Activated T-helper 2 cell treated with anti-CD3 and anti-CD28 coated beads, Interferon-gamma antibody, Interleukin-2, Interleukin-4, amounts not matched to agents 10 μg/mL and 5 μg/mL and 100 μg/mL, durations not matched to agents 14 hours and 24 hours and 36 hours (primary cell): ENCODE results near the gene TRABD2B. TPM values are rescaled to one million over a fixed set of nuclear protein-coding genes. Genes with fewer than 3 reads are reported as not detected.

Experiments
- DNase-seq: peaks from one replicate; pipeline ENCODE4 v3.0.0; 2021; ENCODE audit warnings: low spot score
- H3K27ac Mint-ChIP-seq: one replicate; pipeline ENCODE4 v1.8.0; 2021; ENCODE audit warnings: mixed read lengths
- H3K27me3 Mint-ChIP-seq: one replicate; pipeline ENCODE4 v1.8.0; 2021; ENCODE audit warnings: low read depth, mixed read lengths
- H3K36me3 Mint-ChIP-seq: one replicate; pipeline ENCODE4 v1.8.0; 2021; ENCODE audit warnings: low read depth, mixed read lengths
- H3K4me1 Mint-ChIP-seq: one replicate; pipeline ENCODE4 v1.8.0; 2021; ENCODE audit warnings: low read depth, mixed read lengths
- H3K4me3 Mint-ChIP-seq: one replicate; pipeline ENCODE4 v1.8.0; 2021; ENCODE audit warnings: low read depth, mild to moderate bottlenecking, moderate library complexity, mixed read lengths
- H3K9me3 Mint-ChIP-seq: one replicate; pipeline ENCODE4 v1.8.0; 2021; ENCODE audit warnings: mixed read lengths
- intact Hi-C: fragments of 100-400 bp; cut with micrococcal nuclease; formaldehyde crosslinking; loops from one replicate; pipeline ENCODE4 v1.15.1; 2023
- total RNA-seq: library from RNA; stranded (reverse); gene quantifications from 2 replicates; pipeline ENCODE4 v1.2.3, GENCODE V29; 2022

Gene TRABD2B
- total RNA-seq, 1 donor from 2014 or later: not detected

DNA sequence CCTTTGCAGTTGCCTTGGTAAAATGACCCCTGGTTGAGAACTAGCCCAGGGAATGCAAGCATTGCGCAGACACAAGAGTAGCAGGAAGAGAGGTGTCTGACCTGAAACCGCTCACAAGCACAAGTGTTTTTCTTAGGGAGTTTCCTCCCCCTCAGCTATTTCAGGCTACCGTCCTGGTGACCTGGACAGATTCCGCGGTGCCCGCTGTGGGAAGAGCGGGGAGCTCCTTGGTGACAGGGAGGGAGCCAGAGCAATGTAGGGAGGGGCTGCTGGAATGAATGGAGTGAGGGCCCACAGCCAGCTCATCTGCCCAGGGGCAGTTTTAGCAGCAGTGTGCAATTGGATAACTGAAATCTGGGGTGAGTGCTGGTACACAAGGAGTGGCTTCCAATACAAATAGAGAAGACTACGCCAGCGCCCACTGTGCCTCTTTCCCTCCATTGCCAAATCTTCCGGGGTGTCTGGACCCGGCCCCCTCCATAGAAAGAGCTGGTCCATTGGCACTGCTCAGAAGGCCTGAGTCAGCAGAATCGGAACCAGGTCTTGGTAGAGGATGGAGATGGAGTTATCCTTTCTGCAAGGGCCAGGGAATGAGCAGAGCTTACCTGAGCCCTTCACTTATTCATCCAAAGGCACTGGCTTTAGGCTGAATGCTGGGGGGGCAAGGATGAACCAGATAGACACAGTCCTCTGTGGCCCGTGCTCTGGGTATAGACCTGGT lies 82.8 kb downstream of the TRABD2B start:
- DNase-seq: no peak
- Mint-ChIP-seq H3K4me3 (no peak overlapping the region), H3K27me3 (no peaks in the 10 kb centered on the region), H3K4me1 (no peaks in the 10 kb centered on the region), H3K36me3 (no peaks in the 10 kb centered on the region), H3K27ac (no peak overlapping the region), H3K9me3 (no peaks in the 10 kb centered on the region)
- intact Hi-C loops: no loop called here

DNA sequence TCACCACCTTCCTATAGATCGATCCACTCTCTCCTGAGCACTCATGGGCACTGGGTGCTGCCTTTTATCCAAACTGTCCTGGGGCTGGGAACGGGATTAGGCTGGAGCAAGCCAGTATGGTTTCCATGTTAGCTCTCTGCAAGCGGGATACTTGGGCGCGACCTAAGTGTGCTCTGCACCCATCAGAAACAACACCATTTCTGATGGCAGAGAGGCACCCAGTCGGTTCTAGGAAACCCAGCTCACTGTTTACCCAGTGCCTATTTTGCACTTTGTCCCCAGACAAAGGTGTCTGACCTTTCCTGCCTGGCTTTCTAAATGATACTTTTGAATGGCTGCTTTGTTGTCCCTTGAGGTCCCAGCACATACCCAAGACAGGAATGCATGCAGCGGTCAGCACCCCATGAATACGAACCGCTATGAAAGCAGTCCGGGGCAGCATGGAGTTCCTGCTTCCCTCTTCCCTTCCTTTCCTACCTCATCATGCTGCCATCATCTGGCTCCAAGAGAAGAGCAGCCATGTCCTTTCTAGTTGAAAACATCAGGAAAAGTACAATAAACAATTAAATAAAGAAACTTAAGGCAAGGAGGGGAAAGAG lies 83.9 kb downstream of the TRABD2B start:
- intact Hi-C loops: no loop called here
- Mint-ChIP-seq H3K4me1 (no peaks in the 10 kb centered on the region), H3K36me3 (no peaks in the 10 kb centered on the region), H3K4me3 (no peak overlapping the region), H3K27me3 (peaks cover 2% of the 10 kb centered on the region), H3K27ac (no peak overlapping the region), H3K9me3 (no peaks in the 10 kb centered on the region)
- DNase-seq: no peak

DNA sequence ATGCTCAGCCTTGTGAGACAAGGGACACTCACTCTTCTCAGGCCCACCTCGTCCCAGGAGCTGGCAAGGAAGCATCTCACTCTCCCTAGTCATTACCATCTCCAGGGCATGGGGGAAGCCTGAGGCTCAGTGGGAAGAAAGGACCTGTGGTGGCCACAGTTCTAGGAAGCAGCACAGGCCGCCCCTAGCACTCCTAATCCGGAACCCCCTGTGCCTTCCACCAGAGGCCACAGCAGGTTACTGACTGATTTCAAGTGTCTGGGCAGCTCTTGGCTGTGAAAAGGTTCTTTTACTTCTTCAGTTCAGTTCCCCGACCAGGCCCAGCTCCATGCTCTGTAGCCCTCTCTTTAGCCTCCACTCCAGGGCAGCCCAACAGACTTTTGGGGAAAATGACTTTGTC lies 84.4 kb downstream of the TRABD2B start:
- Mint-ChIP-seq H3K36me3 (no peaks in the 10 kb centered on the region), H3K9me3 (no peaks in the 10 kb centered on the region), H3K27ac (no peak overlapping the region), H3K4me3 (no peak overlapping the region), H3K27me3 (peaks cover 2% of the 10 kb centered on the region), H3K4me1 (no peaks in the 10 kb centered on the region)
- no peak for DNase-seq
- intact Hi-C loops: no loop called here

DNA sequence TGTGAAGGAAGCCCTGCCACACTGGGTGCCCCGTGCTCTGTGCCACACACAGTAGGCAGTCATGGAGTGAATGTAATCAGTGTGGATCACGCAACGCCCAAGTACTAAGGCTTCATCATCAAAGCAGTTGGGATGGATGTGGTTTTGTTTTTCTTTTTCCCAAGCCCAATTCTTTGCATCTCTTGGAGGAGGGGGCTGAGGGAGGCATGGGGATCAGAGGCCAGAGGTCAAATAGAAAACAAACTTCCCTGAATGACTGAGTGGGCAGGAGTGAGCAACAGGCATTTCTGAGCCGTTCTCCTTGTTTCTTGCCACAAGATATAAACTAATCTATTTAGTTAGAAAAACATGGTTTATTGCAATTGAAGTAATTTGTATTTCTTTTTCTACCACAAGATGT lies 85.3 kb downstream of the TRABD2B start:
- Mint-ChIP-seq H3K4me1 (no peaks in the 10 kb centered on the region), H3K9me3 (no peaks in the 10 kb centered on the region), H3K27ac (no peak overlapping the region), H3K27me3 (peaks cover 2% of the 10 kb centered on the region), H3K36me3 (no peaks in the 10 kb centered on the region), H3K4me3 (no peak overlapping the region)
- intact Hi-C loops: no loop called here
- DNase-seq: no peak

DNA sequence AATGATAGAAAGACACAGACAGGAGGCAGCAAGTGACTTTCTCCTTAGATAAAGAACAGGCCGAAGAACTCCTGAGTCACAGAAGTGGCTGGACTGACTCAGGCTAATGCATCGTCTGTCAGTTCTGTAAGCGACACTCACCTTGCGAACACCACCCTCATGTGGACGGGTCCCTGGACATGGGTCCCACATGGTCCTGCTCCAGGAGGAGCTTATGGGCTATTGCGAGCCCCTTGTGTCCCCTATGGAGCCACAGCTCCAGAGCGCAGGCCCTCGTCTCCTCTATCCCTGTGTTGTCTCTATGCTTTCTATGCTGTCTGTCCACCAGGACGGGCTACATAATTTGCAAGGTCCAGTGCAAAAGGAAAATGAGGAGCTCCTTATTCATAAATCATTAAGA lies 85.8 kb downstream of the TRABD2B start:
- Mint-ChIP-seq H3K9me3 (no peaks in the 10 kb centered on the region), H3K27ac (no peak overlapping the region), H3K27me3 (peaks cover 2% of the 10 kb centered on the region), H3K4me1 (no peaks in the 10 kb centered on the region), H3K4me3 (no peak overlapping the region), H3K36me3 (no peaks in the 10 kb centered on the region)
- DNase-seq: no peak
- intact Hi-C loops: no loop called here

DNA sequence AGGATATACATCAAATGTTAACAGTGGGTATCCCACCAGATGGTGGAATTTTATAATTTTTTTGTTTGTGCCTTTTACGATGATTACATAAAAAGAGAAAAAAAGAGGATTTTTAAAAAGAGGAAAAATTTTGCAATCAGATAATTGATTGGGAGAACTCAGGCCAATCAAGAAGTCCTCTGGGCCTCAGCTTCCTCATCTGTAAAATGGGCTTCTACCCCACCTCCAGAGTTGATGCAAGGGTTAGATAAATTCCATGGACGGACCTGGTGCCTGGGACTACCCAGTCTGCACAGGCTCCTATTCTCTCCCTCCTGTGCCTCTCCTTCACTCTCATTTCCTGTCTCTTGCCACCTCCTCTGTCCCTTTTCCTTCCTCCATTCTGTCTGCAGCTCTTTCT lies 88.9 kb downstream of the TRABD2B start:
- Mint-ChIP-seq H3K4me3 (no peak overlapping the region), H3K27ac (no peak overlapping the region), H3K9me3 (no peaks in the 10 kb centered on the region), H3K27me3 (peaks cover 2% of the 10 kb centered on the region), H3K4me1 (no peaks in the 10 kb centered on the region), H3K36me3 (no peaks in the 10 kb centered on the region)
- intact Hi-C loops: no loop called here
- no peak for DNase-seq

DNA sequence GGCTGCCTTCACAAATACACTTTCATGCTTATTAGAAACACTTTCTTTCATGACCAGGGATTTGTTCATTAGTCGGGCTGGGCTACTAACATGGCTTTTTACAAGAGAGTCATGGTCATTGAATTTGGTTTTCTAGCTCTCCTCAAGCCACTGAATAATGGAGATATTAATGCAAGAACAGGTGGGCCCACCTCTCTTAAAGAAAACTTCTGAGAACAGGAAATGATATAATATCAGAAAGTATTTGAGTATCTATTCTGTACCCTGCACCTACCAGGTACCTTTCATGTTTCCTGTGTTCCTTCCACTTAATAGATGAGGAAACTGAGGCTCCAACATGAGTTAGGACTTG lies 90.0 kb downstream of the TRABD2B start:
- Mint-ChIP-seq H3K9me3 (no peaks in the 10 kb centered on the region), H3K4me1 (no peaks in the 10 kb centered on the region), H3K36me3 (no peaks in the 10 kb centered on the region), H3K27ac (no peak overlapping the region), H3K4me3 (no peak overlapping the region), H3K27me3 (peaks cover 2% of the 10 kb centered on the region)
- no peak for DNase-seq
- intact Hi-C loops: no loop called here

DNA sequence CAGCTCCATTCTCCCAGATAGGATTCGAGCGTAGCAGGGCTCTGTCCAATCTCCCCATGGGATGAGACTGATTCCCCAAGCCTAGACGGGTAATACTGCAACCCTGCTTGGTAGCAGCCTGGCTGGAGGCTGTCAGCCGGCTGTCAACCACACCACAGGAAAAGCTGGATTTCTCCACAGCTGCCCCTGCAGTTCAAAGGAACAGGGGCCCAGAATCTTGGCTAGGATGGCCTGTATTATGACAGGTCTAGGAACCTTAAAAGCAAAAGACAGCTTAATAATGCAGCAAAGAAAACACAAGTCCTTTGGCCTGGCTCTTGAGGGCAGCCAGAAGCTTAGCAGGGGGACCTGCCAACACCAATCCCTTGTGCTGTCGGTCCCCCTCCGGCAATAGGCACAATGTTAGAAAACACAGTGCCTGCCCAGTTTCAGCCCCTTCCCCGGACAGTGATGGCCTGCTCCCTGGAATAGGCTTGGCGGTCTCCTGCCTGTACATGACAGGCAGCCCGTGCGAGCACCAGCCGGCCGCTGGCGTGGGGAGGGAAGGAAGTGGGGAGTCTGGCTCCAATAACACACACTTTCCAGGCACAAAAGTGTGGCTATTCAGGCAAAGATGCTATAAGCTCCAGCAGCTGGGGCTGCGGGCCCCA lies 90.5 kb downstream of the TRABD2B start:
- Mint-ChIP-seq H3K4me1 (no peaks in the 10 kb centered on the region), H3K9me3 (no peaks in the 10 kb centered on the region), H3K27me3 (peaks cover 2% of the 10 kb centered on the region), H3K27ac (no peak overlapping the region), H3K4me3 (no peak overlapping the region), H3K36me3 (no peaks in the 10 kb centered on the region)
- intact Hi-C loops: no loop called here
- no peak for DNase-seq

DNA sequence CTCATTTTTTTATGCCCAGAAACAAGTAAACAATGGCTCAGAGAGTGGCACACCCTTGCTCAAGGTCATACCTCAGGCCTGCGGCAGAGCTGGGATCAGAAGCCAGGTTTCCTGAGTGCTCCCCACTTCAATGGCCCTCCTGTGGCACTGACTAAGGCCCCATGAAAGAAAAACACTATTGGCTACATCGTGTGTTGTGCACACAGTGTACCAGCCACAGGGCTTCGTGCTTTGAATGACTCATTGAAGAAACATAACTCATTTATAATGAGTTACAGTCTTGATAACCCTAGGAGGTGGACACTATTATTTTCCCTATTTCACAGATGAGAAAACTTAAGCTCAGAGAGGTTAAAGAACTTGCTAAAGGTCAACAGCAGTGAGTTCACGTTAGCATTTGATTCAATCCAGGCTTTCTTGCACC lies 91.2 kb downstream of the TRABD2B start:
- Mint-ChIP-seq H3K27me3 (peaks cover 2% of the 10 kb centered on the region), H3K9me3 (no peaks in the 10 kb centered on the region), H3K4me1 (no peaks in the 10 kb centered on the region), H3K27ac (no peak overlapping the region), H3K4me3 (no peak overlapping the region), H3K36me3 (no peaks in the 10 kb centered on the region)
- no peak for DNase-seq
- intact Hi-C loops: no loop called here

DNA sequence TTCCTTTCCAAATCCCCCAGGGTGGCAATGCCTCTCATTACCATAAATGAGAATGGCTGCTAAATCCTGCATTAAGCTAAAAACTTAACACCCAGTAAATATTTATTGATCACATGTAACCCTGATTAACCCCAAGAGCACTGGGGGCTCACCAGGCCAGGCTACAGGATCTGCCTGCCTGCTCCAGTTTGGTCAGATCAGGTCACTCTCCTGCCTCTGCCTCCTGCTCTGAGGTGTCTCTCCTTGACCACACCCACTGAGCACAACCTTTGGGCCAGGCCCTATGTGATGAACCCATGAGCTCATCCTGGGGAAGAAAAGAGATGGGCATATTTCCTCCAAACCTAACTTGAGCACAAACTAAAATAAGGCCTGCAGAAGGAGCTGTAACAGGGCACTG lies 93.5 kb downstream of the TRABD2B start:
- Mint-ChIP-seq H3K36me3 (no peaks in the 10 kb centered on the region), H3K27ac (no peak overlapping the region), H3K4me1 (no peaks in the 10 kb centered on the region), H3K9me3 (no peaks in the 10 kb centered on the region), H3K27me3 (peaks cover 2% of the 10 kb centered on the region), H3K4me3 (no peak overlapping the region)
- intact Hi-C loops: no loop called here
- no peak for DNase-seq

DNA sequence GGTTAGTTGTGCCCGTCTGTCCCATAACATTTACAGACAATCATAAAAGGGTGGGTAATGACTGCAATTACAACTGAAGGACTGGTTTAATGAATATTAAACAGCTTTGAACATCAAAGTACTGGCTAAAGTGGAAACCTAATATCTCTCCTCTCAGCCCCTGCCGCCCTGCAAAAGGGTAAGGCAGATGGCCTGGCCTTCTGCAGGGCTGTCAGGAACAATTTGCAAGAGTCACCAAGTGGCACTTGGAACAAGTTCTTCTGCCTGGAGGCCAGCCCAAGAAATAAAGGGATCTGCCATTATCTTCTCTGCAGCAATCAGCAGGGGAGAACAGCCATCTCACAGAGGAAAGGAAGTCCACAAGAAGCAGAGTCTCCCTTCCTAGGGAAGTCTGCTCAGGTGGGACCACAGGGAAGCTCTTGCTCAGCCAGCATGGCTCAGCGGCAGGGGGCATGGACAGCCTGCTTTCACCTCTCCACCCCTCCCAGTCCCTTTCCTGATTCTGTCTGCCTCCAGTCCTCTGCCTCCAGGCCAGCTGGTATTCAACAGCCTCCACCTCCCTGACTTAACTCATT lies 96.1 kb downstream of the TRABD2B start:
- no peaks in the 10 kb centered on the region for H3K36me3 Mint-ChIP-seq
- intact Hi-C loops: no loop called here
- H3K27me3 Mint-ChIP-seq: no peaks in the 10 kb centered on the region
- H3K4me3 Mint-ChIP-seq: no peak overlapping the region
- no peak for DNase-seq
- H3K27ac Mint-ChIP-seq: no peak overlapping the region
- H3K9me3 Mint-ChIP-seq: no peaks in the 10 kb centered on the region
- no peaks in the 10 kb centered on the region for H3K4me1 Mint-ChIP-seq

DNA sequence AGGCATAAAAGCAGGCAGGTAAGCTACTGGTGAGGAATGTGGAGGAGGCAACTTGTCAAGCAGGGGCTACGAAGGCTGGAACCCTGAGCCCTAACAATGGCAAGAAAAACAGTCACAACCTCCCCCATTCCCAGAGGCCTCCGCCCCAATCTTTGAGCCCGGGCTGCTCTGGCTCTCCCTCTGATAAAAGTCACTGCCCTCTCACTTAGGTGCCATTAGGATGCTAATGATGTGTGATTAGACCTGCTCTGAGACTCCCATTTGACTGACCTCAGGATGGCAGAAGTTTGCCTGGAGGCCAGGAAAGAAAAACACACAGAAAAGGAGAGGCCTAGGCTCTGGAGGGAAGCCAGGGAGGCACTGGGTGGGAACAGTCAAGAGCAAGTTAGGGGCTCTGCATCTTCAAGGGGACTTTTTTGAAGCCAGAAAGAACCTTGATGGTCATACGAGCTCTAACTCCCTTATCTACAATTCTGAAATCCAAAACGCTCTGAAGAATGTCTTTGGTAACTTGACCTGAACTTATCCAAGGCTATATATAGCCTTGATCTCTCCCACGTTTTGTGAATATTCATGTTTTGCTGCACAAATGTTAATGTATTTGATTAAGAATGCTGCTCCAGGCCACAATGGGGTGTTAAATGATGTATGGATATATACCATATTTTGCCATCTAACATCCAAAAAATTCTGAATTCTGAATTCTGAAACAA lies 98.9 kb downstream of the TRABD2B start:
- no peak for DNase-seq
- no peaks in the 10 kb centered on the region for H3K9me3 Mint-ChIP-seq
- no peak overlapping the region for H3K4me3 Mint-ChIP-seq
- no peaks in the 10 kb centered on the region for H3K36me3 Mint-ChIP-seq
- no peaks in the 10 kb centered on the region for H3K27me3 Mint-ChIP-seq
- no peaks in the 10 kb centered on the region for H3K4me1 Mint-ChIP-seq
- H3K27ac Mint-ChIP-seq: no peak overlapping the region
- intact Hi-C loops: no loop called here
